Measurements from ENCODE around the gene CRIM1. TPM values are rescaled to one million over a fixed set of nuclear protein-coding genes. Genes with fewer than 3 reads are reported as not detected.
A peak's percentile ranks its signal among the peaks of the same experiment; 100 is the strongest.

Gene CRIM1
- total RNA-seq, 1 donor from 2014 or later = 103 TPM

DNA sequence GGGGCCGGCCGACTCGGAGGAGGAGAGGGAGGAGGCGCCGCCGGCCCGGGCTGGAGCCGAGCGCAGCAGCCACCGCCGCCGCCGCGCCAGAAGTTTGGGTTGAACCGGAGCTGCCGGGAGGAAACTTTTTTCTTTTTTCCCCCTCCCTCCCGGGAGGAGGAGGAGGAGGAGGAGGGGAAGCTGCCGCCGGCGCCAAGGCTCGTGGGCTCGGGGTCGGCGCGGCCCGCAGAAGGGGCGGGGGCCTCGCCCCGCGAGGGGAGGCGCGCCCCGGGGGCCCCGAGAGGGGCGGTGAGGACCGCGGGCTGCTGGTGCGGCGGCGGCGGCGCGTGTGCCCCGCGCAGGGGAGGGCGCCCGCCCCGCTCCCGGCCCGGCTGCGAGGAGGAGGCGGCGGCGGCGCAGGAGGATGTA is 316 bp downstream of the CRIM1 start:
- H3K4me3 ChIP-seq (ENCODE audit: low read depth, low read length) = peak overlapping the region; percentile 60
- H3K36me3 ChIP-seq (ENCODE audit: control insufficient read depth, insufficient read depth, low read length) = no peaks in the 10 kb centered on the region
- no peaks in the 10 kb centered on the region for H3K27me3 ChIP-seq (ENCODE audit: control insufficient read depth, insufficient read depth, low read length)
- TF ChIP-seq, protein P1, sequence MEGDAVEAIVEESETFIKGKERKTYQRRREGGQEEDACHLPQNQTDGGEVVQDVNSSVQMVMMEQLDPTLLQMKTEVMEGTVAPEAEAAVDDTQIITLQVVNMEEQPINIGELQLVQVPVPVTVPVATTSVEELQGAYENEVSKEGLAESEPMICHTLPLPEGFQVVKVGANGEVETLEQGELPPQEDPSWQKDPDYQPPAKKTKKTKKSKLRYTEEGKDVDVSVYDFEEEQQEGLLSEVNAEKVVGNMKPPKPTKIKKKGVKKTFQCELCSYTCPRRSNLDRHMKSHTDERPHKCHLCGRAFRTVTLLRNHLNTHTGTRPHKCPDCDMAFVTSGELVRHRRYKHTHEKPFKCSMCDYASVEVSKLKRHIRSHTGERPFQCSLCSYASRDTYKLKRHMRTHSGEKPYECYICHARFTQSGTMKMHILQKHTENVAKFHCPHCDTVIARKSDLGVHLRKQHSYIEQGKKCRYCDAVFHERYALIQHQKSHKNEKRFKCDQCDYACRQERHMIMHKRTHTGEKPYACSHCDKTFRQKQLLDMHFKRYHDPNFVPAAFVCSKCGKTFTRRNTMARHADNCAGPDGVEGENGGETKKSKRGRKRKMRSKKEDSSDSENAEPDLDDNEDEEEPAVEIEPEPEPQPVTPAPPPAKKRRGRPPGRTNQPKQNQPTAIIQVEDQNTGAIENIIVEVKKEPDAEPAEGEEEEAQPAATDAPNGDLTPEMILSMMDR (IDR thresholded peaks at IDR 0.05; ENCODE audit: insufficient read depth, low read length, poor library complexity, severe bottlenecking) = no peak
- DNase-seq (ENCODE audit: low read depth) = no peak

DNA sequence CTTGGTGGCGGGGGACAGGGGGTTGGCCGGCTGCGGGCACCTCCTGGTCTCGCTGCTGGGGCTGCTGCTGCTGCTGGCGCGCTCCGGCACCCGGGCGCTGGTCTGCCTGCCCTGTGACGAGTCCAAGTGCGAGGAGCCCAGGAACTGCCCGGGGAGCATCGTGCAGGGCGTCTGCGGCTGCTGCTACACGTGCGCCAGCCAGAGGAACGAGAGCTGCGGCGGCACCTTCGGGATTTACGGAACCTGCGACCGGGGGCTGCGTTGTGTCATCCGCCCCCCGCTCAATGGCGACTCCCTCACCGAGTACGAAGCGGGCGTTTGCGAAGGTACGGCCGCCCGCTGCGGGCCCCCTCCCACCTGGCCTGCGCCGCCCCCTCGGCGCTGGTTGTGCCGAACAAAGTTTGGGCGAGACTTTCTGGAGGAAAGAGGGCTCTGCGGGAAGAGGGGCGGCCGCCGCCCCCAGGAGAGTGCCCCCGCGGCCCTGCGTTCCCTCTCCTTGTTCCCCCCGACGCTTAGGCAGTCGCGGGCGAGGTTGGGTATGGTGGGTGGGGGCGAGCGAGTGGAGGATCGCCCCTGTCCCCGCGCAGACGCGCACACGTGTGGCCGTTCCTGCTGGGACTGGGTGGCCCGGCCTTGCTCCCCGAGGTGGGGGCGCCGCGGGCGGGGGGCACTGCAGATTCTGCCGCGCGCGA is 866 bp downstream of the CRIM1 start:
- H3K27me3 ChIP-seq (ENCODE audit: control insufficient read depth, insufficient read depth, low read length) = no peaks in the 10 kb centered on the region
- H3K4me3 ChIP-seq (ENCODE audit: low read depth, low read length) = peak overlapping the region; percentile 60
- DNase-seq (ENCODE audit: low read depth) = no peak
- TF ChIP-seq, protein P1 (IDR thresholded peaks at IDR 0.05; ENCODE audit: insufficient read depth, low read length, poor library complexity, severe bottlenecking) = no peak
- H3K36me3 ChIP-seq (ENCODE audit: control insufficient read depth, insufficient read depth, low read length) = no peaks in the 10 kb centered on the region

DNA sequence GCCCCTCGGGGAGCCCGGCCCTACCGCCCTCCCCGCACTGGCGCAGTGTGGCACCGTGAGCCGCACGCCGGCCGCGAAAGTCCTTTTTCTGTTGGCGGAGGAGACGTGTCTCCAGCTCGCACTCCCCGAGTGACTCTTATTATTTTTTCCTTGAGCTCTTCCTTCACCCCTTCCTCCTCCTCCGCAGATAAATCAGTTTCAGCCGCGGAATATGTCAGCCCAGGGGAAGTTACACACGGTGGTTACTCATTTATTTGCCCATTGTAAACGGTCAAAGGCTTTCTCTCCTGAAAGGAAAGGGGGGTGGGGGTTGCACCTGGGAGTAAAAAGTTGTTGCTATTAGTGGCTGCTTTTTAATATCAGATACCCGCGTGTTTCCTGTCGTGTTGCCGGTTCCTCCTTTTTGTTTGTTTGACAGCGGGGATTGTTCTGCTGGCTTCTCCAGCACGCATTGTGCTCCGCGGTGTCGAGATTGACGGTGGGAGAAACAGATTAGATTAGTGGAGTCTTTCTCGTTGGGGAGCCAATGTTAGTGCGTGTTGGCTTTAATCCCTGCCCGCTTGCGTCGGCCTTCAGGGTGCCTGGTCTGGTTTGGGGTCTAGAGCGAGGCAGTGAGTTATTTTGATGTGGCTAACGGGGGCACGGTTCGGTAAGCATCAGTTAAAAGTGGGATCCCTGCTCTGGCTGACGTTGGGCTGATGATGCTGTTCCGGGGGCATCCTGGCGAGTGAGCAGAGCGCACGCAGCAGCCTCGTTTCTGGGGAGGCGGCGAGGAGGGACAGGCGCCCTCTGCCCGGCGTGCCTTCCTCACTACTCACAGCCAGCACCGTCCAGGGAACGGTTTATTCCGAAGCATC is 1.6 kb downstream of the CRIM1 start:
- TF ChIP-seq, protein P1 (IDR thresholded peaks at IDR 0.05; ENCODE audit: insufficient read depth, low read length, poor library complexity, severe bottlenecking) = no peak
- no peaks in the 10 kb centered on the region for H3K36me3 ChIP-seq (ENCODE audit: control insufficient read depth, insufficient read depth, low read length)
- DNase-seq (ENCODE audit: low read depth) = no peak
- H3K4me3 ChIP-seq (ENCODE audit: low read depth, low read length) = peak overlapping the region; percentile 60
- no peaks in the 10 kb centered on the region for H3K27me3 ChIP-seq (ENCODE audit: control insufficient read depth, insufficient read depth, low read length)

DNA sequence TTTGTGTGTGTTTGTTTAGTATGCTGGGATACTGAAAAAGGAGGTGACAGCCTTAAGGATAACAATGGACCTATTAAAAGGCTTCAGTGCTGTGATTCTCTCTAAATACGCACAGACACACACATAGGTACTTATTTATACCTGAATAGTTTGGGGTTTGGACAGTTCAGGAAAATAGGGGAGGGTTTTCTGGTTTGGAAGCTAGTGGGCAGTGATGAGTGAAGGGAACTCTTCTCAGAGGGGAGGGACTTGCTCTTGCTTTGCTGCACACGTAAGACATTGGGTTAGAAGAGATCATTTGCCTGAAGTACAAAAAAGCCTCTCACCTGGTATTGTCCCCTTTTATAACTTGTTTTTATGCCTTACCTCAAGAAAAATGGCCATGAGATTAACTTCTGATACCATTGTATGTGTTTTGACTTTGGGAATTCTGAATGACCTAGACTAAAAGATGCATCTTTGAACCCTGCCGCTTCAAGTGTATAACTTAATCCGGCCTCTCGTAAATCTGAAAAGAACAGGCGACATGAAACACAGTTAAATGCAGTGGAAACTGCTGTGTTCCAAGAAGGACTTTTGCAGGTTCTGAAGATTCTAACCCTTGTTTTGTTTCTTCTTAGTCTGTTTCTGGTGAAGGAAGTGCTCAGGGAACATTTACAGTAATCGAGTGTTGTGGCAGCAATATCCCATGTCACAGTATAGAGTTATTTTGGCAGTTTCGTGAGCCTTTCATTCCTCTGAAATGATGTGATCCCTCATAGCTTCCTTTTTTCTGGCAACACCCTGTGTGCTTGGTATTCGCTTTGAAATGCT is 2.5 kb downstream of the CRIM1 start:
- TF ChIP-seq, protein P1 (IDR thresholded peaks at IDR 0.05; ENCODE audit: insufficient read depth, low read length, poor library complexity, severe bottlenecking) = peak; percentile 66
- H3K27me3 ChIP-seq (ENCODE audit: control insufficient read depth, insufficient read depth, low read length) = no peaks in the 10 kb centered on the region
- peak; percentile 61 for DNase-seq (ENCODE audit: low read depth)
- peak overlapping the region; percentile 60 for H3K4me3 ChIP-seq (ENCODE audit: low read depth, low read length)
- H3K36me3 ChIP-seq (ENCODE audit: control insufficient read depth, insufficient read depth, low read length) = no peaks in the 10 kb centered on the region

DNA sequence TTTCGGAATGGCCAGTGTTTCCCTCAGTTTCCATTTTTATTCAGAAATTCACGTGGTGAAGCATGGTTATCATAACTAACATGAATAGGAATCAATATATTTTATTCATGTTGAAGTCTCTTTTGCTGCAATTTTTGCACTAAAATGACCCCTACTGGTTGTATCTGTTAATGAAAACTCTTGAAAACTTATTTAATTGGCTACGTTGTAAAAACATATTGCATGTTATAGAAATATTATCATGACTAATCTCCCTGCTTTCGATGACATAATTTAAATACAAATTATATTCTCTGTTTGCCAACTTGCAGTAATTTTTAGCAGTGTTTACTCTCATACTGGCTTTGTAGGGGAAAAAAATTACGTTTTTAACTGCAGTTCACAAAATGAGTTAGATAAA is 3.5 kb downstream of the CRIM1 start:
- no peak for DNase-seq (ENCODE audit: low read depth)
- no peaks in the 10 kb centered on the region for H3K27me3 ChIP-seq (ENCODE audit: control insufficient read depth, insufficient read depth, low read length)
- peak overlapping the region; percentile 60 for H3K4me3 ChIP-seq (ENCODE audit: low read depth, low read length)
- TF ChIP-seq, protein P1 (IDR thresholded peaks at IDR 0.05; ENCODE audit: insufficient read depth, low read length, poor library complexity, severe bottlenecking) = peak; percentile 21
- no peaks in the 10 kb centered on the region for H3K36me3 ChIP-seq (ENCODE audit: control insufficient read depth, insufficient read depth, low read length)
